GM21737 (cell line): ENCODE measurements around the gene HYAL2.
A peak's percentile ranks its signal among the peaks of the same experiment; 100 is the strongest.

ENCODE experiments used
- ATAC-seq: cut with Tn5 transposase; IDR thresholded peaks from one replicate; pipeline ENCODE4 v1.9.1; 2021; ENCODE audit warnings: mild to moderate bottlenecking, moderate library complexity; ENCODE audit not compliant: unreplicated experiment

HYAL2 gene

DNA sequence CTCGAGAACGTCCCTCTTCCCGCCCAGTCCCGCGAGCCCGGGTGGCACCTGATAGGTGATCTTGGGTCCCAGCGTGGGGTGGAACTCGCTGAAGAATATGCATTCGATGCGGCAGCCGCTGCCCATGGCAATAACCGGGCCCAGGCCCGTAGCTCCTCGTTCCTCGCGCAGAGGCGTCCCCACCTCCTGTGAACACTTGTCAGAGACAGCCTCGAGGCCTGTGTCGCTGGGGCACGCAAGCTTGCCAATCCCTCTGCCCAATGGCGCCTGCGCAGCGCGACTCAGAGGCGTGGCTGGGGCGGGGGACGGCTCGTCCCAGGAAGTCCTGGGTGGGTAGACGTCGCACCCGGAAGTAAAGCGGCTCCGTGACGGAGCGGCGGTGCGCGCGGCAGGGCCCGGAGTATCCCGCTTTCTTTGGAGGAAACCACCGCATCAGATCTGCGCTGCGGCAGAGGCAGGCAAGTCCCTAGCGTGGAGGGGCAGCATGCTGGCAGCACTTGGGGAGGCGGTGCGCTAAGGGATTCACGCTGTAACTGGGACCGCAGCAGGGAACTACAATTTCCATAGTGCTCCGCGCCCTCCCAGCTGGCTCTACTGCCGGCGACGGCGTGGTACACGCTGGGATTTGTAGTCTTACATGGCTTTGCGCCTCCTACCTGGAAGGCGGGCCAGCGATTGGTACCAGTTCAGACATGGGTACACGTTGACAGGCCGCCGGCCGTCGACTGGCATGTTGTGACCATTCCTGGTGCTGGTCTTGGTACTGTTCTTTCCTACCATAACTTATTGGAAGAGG lies 28.2 kb upstream of the HYAL2 start, which contains the start of the genes CYB561D2 and NPRL2:
Gene CYB561D2, plus strand, starts transcription at position 336 of the 796 bp plus-strand sequence. CDS start 572 bp downstream, outside the sequence.
Gene NPRL2, minus strand, starts transcription at position 249 of the 796 bp plus-strand sequence. Its CDS starts 123 bp downstream, at position 126.
- ATAC-seq, result peak; percentile 77

- no peak for ATAC-seq
Measured at GRCh38 chr3:50350213-50350526, 27.6 kb upstream of the HYAL2 start.

DNA sequence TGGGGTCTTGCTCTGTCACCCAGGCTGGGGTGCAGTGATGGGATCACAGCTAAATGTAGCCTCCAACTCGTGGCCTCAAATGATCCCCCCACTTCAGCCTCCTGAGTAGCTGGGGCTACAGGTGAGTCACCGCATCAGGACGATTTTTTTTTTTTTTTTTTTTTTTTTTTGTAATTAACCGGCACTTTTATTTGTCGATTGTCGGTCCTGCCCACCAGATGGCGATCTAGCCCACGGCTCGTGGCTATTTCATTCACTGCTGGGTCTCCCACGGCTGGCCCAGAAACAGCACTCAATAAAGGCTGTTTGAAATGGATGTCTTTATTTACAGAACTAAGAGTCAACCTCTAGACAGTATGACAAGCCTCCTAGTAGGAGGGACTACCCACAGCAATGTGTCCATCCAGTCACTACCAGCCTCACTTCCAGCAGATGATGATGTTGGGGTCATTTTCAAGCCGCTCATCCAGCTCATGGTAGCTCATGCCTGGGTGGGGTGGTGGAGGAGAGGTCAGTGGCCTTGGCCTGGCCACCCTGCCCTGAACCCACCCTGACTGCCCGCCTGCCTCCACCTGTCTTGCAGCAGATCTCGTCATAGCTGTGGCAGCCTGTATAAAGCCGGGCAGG lies 24.8 kb upstream of the HYAL2 start:
- ATAC-seq, result no peak

GRCh38 chr3:50345586-50346234 lies 23.2 kb upstream of the HYAL2 start, which contains the start of gene ZMYND10:
ZMYND10 (minus strand) TSS chr3:50345732; CDS start chr3:50345579, 153 bp downstream.
- no peak for ATAC-seq

DNA sequence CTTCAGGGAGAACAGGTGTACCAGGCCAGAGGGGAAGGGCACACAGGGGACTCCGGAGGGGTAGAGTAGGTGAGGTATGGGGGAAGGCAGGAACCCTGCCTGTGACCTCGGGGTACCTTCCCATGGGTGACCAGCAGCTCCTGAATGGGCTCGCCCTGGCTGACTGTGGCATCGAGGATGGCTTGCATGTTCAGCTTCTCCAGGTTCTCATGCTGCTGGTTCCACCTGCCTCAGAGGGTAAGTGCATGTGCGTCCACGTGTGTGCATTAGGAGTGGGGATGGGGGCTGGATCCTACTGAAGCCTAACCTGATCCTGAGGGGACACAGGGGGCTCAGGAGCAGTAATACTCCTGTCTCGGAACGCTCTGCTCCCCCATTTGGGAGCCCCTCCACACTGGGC lies 22.5 kb upstream of the HYAL2 start:
- no peak for ATAC-seq

DNA sequence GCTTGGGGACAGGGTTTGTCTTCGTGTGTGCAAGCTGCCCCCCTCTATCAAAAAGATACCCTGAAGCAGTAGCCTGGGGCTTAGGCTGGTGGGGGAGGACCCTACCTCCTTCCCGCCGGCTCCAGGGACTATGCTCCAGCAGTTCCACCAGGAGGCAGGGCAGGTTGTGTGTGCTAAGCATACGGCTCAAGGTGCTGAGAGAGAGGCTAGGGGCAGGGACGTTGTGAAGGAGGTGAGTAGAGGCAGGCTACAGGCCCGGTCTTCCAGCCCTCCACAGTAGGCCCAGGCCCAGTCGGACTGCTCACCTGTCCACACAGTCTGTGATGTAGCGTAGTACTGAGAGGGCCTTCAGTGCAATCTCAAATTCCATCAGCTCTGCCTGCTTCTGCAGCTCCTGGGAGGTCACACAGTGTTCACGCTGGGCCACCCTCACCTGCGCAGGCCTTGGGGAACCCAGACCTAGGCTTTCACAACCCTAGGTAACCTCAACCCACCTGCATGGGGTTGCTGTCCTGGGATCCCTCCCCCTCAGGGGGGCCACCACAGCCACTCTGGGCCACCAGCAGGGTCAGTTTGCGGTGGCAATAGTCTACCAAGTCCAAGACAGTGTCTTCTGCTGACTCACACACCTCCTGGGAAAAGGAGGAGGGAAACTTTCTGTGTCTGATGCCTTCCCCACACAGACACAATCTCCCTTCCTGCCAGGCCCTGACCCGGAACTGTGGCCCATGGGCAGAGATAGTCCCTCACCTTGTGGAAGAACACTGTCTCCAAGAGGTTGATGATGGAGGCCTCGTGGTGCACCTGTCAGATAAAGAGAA lies 20.5 kb upstream of the HYAL2 start:
- no peak for ATAC-seq

- no peak for ATAC-seq
Measured at GRCh38 chr3:50341996-50342650, 19.6 kb upstream of the HYAL2 start.

DNA sequence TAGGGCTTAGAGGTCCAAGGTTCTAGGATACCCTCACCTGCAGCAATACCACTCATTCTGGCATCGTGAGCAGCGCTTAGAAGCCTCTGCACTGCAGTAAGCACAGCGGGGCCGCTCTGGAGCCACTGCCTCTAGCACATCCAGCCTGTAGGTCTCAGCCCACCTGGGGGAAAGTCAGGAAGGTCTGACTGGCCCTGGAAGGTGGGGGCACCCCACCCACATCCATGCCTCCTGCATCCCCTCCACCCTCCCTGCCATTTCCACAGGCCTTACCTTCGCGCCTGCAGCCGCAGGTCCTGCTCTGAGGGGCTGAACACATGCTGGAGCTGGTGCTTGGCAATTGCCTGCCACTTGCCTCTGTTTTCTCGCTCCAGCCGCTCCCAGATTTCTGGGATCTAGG lies 19.0 kb upstream of the HYAL2 start:
- ATAC-seq, result no peak

DNA sequence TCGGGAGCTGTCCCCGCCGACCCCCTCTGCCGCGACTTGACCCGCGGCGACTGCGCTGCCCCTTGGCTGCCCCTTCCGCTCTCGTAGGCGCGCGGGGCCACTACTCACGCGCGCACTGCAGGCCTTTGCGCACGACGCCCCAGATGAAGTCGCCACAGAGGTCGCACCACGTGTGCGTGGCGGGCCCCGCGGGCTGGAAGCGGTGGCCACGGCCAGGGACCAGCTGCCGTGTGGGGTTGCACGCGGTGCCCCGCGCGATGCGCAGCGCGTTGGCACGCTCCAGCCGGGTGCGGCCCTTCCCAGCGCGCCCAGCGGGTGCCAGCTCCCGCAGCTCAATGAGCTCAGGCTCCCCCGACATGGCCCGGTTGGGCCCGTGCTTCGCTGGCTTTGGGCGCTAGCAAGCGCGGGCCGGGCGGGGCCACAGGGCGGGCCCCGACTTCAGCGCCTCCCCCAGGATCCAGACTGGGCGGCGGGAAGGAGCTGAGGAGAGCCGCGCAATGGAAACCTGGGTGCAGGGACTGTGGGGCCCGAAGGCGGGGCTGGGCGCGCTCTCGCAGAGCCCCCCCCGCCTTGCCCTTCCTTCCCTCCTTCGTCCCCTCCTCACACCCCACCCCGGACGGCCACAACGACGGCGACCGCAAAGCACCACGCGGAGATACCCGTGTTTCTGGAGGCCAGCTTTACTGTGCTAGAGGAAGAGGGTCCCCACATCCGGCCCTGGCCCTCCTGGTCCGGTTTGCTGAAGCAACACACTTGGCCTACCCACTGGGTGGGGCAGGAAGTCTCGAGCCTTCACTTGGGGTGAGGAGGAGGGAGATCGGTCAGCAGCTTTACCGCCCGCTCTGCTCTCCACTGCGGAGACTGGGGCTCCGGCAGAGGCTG lies 18.1 kb upstream of the HYAL2 start, which contains the start of gene RASSF1:
Gene RASSF1, minus strand, starts transcription at position 389 of the 882 bp plus-strand sequence. Its CDS starts 31 bp downstream, at position 358.
- no peak for ATAC-seq

- no peak for ATAC-seq
Measured at GRCh38 chr3:50340147-50340447, 17.6 kb upstream of the HYAL2 start.

DNA sequence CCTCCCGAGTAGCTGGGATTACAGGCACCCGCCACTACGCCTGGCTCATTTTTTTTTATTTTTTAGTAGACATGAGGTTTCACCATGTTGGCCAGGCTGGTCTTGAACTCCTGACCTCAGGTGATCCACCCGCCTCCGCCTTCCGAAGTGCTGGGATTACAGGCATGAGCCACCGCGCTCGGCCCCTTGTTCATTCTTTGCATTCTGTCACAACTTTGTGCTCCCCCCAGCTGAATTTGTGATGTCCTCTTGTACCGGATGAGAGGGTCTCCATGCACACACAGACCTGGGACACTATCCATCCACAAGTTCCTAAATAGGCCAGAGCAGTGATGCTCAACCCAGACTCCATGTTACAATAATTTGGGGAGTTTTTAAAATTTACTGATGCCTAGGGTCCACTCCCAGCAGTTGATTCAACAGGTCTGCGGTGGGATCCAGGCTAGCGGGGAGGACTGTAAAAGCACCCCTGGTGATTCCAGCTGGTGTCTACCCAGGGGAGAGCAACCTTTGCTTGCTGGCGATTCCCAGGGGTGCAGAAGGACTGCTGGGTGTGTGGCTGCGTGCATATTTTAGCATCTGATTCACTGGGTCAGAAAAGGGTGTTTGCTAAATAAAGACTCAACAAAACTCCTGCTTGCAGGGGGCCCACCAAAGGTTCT lies 17.1 kb upstream of the HYAL2 start:
- no peak for ATAC-seq

- ATAC-seq, result no peak
Measured at GRCh38 chr3:50338965-50339364, 16.4 kb upstream of the HYAL2 start.

- ATAC-seq, result peak; percentile 66
Measured at GRCh38 chr3:50337175-50337861, 14.8 kb upstream of the HYAL2 start.

GRCh38 chr3:50336452-50337174 lies 14.1 kb upstream of the HYAL2 start:
- peak; percentile 29 for ATAC-seq

DNA sequence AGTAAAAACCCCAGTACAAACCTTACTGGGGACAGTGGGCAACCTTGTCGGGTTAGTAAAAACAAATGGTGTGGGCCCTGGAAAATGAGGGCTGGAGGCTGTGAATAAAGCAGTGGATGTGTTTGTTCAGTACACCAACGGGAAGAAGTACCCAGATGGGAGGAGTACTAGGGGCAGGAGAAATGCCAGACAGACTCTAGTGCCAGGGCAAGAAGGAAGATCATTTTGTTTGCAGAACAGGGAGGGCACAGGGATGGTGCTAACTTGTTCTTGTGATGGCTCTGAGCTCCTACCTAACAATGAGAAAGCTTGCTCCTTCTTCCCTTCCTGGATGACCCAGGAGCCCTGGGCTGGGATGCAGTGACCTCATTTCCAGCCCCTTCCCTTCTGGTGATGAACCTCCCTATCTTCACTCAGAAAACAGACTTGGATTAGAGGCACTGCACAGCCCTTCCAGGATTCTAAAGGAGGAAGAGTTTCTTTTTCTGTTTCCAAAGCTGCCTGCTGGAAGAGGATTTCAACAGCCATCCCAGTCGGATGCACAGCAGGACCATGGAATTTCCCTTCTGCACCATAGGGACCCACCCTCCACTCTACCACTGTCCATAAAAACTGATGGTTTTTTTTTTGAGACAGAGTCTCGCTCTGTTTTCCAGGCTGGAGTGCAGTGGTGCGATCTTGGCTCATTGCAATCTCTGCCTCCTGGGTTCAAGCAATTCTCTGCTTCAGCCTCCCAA lies 12.0 kb upstream of the HYAL2 start:
- no peak for ATAC-seq

DNA sequence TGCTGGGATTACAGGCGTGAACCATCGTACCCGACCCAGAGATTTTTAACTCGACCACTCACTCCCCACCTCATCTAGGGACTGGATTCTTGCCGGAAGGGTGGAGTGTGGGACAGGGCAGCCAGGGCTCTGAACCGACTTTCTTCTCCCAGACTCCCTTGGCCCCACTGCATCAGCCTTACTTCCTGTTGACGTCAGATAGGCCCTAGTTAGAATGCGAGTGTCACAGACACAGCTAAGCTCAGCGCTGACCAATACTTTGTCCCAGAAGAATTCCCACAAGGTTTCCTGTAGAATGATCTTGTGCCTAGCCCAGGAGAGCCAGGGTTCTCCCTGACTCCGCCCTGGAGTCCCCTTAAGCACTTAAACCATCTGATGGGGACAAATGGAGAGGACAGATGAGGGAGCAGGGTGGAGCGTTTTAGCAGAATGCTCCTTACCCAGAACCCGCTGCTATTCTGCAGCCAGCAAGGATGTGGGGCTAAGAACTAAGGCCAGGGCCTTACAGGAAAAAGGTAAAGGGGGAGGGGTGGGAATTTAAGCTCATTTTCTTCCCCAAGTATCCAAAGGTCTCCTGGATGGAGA lies 11.3 kb upstream of the HYAL2 start:
- ATAC-seq, result no peak
